Colonic mucosa (tissue), 4 donors: ENCODE data around the gene INVS. TPM values are rescaled to one million over a fixed set of nuclear protein-coding genes. Genes with fewer than 3 reads are reported as not detected.

Source experiments
- DNase-seq: peaks from one replicate; pipeline ENCODE4 v3.0.0-alpha.2; 2020
- H3K27ac ChIP-seq: fragments of 200-600 bp; one replicate; pipeline ENCODE4 v1.8.0; 2021
- H3K27me3 ChIP-seq: fragments of 200-600 bp; one replicate; pipeline ENCODE4 v1.8.0; 2021
- H3K36me3 ChIP-seq: fragments of 200-600 bp; one replicate; pipeline ENCODE4 v1.8.0; 2021
- H3K4me1 ChIP-seq: fragments of 200-600 bp; one replicate; pipeline ENCODE4 v1.8.0; 2021; ENCODE audit warnings: mild to moderate bottlenecking
- H3K4me3 ChIP-seq: fragments of 200-600 bp; one replicate; pipeline ENCODE4 v1.8.0; 2021
- H3K9ac ChIP-seq, 2 donors: one replicate each; pipeline ENCODE4 v1.7.0; 2013; ENCODE audit warnings: control low read depth in 2 of 2, low read depth in 2 of 2, low read length in 2 of 2
- H3K9me3 ChIP-seq: fragments of 200-600 bp; one replicate; pipeline ENCODE4 v1.8.0; 2021
- CTCF ChIP-seq: fragments of 200-600 bp; IDR thresholded peaks from one replicate; pipeline ENCODE4 v1.8.0; 2022; ENCODE audit warnings: antibody characterized with exemption, mild to moderate bottlenecking
- intact Hi-C: fragments of 100-400 bp; cut with DNase I; formaldehyde crosslinking; loops from one replicate; pipeline ENCODE4 v1.14.1; 2022
- total RNA-seq, 2 donors: library from RNA; stranded (reverse); fragmentation: NEBNext Ultra II Directional in 1 of 2; extraction: Animal tissue kit (Norgen Biotek cat#: 25700) in 1 of 2; gene quantifications; one replicate each; pipeline ENCODE4 v1.2.1, GENCODE V29; 2021
- donor health status: healthy.
- donor health status: DM: no; HTN: no; CAD: no.
- donor health status: DM: no; HTN: no; CAD: no.

INVS gene
- total RNA-seq, 2 donors from 2014 or later = 12.1 to 16.0 TPM

GRCh38 chr9:100112677-100113336 is 13.8 kb downstream of the INVS start:
- Histone ChIP-seq H3K27ac (no peak overlapping the region), H3K27me3 (no peaks in the 10 kb centered on the region), H3K9ac (no peak overlapping the region), H3K9me3 (no peaks in the 10 kb centered on the region), H3K36me3 (no peaks in the 10 kb centered on the region), H3K4me3 (no peak overlapping the region), H3K4me1 (no peaks in the 10 kb centered on the region)
- DNase-seq = no peak
- intact Hi-C loops = no loop called here
- TF ChIP-seq CTCF = no peak

- no peaks in the 10 kb centered on the region for H3K4me1 ChIP-seq
- no peak for TF ChIP-seq CTCF
- no peaks in the 10 kb centered on the region for H3K36me3 ChIP-seq
- H3K27ac ChIP-seq = no peak overlapping the region
- intact Hi-C loops = no loop called here
- no peaks in the 10 kb centered on the region for H3K27me3 ChIP-seq
- H3K9me3 ChIP-seq = no peaks in the 10 kb centered on the region
- no peak overlapping the region for H3K4me3 ChIP-seq
- H3K9ac ChIP-seq = no peak overlapping the region
- no peak for DNase-seq
These were observed 18.3 kb downstream of the INVS start for GRCh38 chr9:100117316-100117715.

GRCh38 chr9:100120286-100120685 is 21.2 kb downstream of the INVS start:
- Histone ChIP-seq H3K27me3 (no peaks in the 10 kb centered on the region), H3K27ac (no peak overlapping the region), H3K36me3 (no peaks in the 10 kb centered on the region), H3K9me3 (no peaks in the 10 kb centered on the region), H3K4me3 (no peak overlapping the region), H3K4me1 (no peaks in the 10 kb centered on the region), H3K9ac (no peak overlapping the region)
- no peak for TF ChIP-seq CTCF
- DNase-seq = no peak
- intact Hi-C loops = no loop called here

GRCh38 chr9:100125236-100125635 is 26.2 kb downstream of the INVS start:
- no peak overlapping the region for H3K27ac ChIP-seq
- intact Hi-C loops = no loop called here
- H3K4me3 ChIP-seq = no peak overlapping the region
- H3K27me3 ChIP-seq = no peaks in the 10 kb centered on the region
- TF ChIP-seq CTCF = no peak
- H3K4me1 ChIP-seq = no peaks in the 10 kb centered on the region
- H3K9ac ChIP-seq = no peak overlapping the region
- H3K9me3 ChIP-seq = no peaks in the 10 kb centered on the region
- H3K36me3 ChIP-seq = no peaks in the 10 kb centered on the region
- DNase-seq = no peak

- Histone ChIP-seq H3K27ac (no peak overlapping the region), H3K9ac (no peak overlapping the region), H3K9me3 (no peaks in the 10 kb centered on the region), H3K27me3 (no peaks in the 10 kb centered on the region), H3K36me3 (no peaks in the 10 kb centered on the region), H3K4me1 (no peaks in the 10 kb centered on the region), H3K4me3 (no peak overlapping the region)
- intact Hi-C loops = no loop called here
- TF ChIP-seq CTCF = no peak
- DNase-seq = no peak
These were observed 26.9 kb downstream of the INVS start for GRCh38 chr9:100125910-100126309.
